HEK293T (cell line): ENCODE results near the gene DYNLT5.

ENCODE experiments used
- BHLHE40 ChIP-seq: fragments of 450-650 bp; IDR thresholded peaks from 2 replicates; pipeline ENCODE4 v1.6.1; 2016; ENCODE audit warnings: mild to moderate bottlenecking, moderate library complexity, borderline replicate concordance
- ELF4 ChIP-seq: fragments of 450-650 bp; IDR thresholded peaks from 2 replicates; pipeline ENCODE4 v1.6.1; 2017; ENCODE audit warnings: antibody characterized with exemption
- FOXK2 ChIP-seq: fragments of 450-650 bp; IDR thresholded peaks from 2 replicates; pipeline ENCODE4 v1.6.1; 2016; ENCODE audit warnings: mild to moderate bottlenecking
- FOXM1 ChIP-seq: fragments of 450-650 bp; IDR thresholded peaks from 2 replicates; pipeline ENCODE4 v1.6.1; 2017; ENCODE audit warnings: mild to moderate bottlenecking, borderline replicate concordance
- HDGF ChIP-seq: fragments of 450-650 bp; IDR thresholded peaks from 2 replicates; pipeline ENCODE4 v1.6.1; 2017; ENCODE audit warnings: antibody characterized with exemption, borderline replicate concordance
- L3MBTL2 ChIP-seq: fragments of 450-650 bp; conservative IDR thresholded peaks from 2 replicates; pipeline ENCODE4 v1.6.1; 2016; ENCODE audit warnings: mild to moderate bottlenecking
- NFRKB ChIP-seq: fragments of 450-650 bp; IDR thresholded peaks from 2 replicates; pipeline ENCODE4 v1.6.1; 2016; ENCODE audit warnings: mild to moderate bottlenecking, moderate library complexity
- SP1 ChIP-seq: fragments of 450-650 bp; IDR thresholded peaks from 2 replicates; pipeline ENCODE4 v1.6.1; 2017
- SUZ12 ChIP-seq: fragments of 450-650 bp; IDR thresholded peaks from 2 replicates; pipeline ENCODE4 v1.6.1; 2016; ENCODE audit warnings: mild to moderate bottlenecking
- TARDBP ChIP-seq: fragments of 450-650 bp; IDR thresholded peaks from 2 replicates; pipeline ENCODE4 v1.6.1; 2016
- ZNF384 ChIP-seq: fragments of 450-650 bp; IDR thresholded peaks from 2 replicates; pipeline ENCODE4 v1.6.1; 2016

DNA sequence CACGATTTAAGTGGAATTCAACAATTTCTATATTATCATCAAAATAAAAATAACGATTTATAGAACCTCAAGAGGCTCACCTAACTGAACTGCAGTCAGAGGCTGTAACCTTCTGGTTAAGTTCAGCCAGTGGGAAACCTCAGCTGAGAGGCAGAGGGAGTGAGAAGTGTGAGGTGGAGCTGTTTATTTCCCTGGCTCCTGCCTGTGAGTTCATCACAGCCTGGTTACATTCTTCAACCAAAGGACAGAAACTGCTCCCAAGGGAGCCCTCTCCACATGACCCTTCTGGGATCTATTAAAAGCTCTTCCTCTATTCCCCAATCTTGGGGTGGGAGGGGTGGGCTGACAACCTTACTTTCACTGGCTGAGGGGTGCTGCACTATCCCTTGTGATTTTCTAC is 22.2 kb downstream of the DYNLT5 start:
- no peak for TF ChIP-seq ELF4
- no peak for TF ChIP-seq FOXK2
- no peak for TF ChIP-seq SUZ12
- TF ChIP-seq L3MBTL2, result no peak
- no peak for TF ChIP-seq ZNF384
- TF ChIP-seq FOXM1, result no peak
- TF ChIP-seq TARDBP, result no peak
- no peak for TF ChIP-seq SP1
- no peak for TF ChIP-seq BHLHE40
- TF ChIP-seq HDGF, result no peak
- TF ChIP-seq NFRKB, result no peak
